Vagina (tissue), 2 donors: ENCODE data around the gene CRP. TPM values are rescaled to one million over a fixed set of nuclear protein-coding genes. Genes with fewer than 3 reads are reported as not detected.
"Not testable (repeated sequence)": the region's sequence is repeated elsewhere in the genome, so short reads cannot be mapped to it uniquely, and the experiment has no call there.

Experiments used
- DNase-seq, 2 donors: peaks; one replicate each; pipeline ENCODE4 v3.0.0-alpha.2; 2017; ENCODE audit errors: extremely low spot score in 2 of 2
- H3K27ac ChIP-seq: fragments of 200-600 bp; sonication (generic); one replicate; pipeline ENCODE4 v1.5.1; 2019
- H3K27me3 ChIP-seq: fragments of 200-600 bp; sonication (generic); one replicate; pipeline ENCODE4 v1.5.1; 2019
- H3K36me3 ChIP-seq, 2 donors: fragments of 200-600 bp; sonication (generic); one replicate each; pipeline ENCODE4 v1.5.1; 2017 to 2019
- H3K4me1 ChIP-seq: fragments of 200-600 bp; sonication (generic); one replicate; pipeline ENCODE4 v1.5.1; 2019
- H3K4me3 ChIP-seq, 2 donors: fragments of 200-600 bp; sonication (generic); 1 replicate in 1 of 2; 2 replicates in 1 of 2; pipeline ENCODE4 v1.5.1; 2016 to 2019
- H3K9me3 ChIP-seq: fragments of 200-600 bp; sonication (generic); one replicate; pipeline ENCODE4 v1.5.1; 2019
- POLR2A ChIP-seq, 2 donors: fragments of 450-650 bp; IDR thresholded peaks; one replicate each; pipeline ENCODE4 v1.6.1; 2017; ENCODE audit warnings: antibody characterized with exemption in 2 of 2, mild to moderate bottlenecking in 2 of 2, moderate library complexity in 2 of 2
- POLR2AphosphoS5 ChIP-seq, 2 donors: sonication (generic); formaldehyde crosslinking; IDR thresholded peaks; one replicate each; pipeline ENCODE4 v1.9.0; 2017; ENCODE audit warnings: antibody characterized with exemption in 2 of 2, mild to moderate bottlenecking in 2 of 2, low read depth in 1 of 2; ENCODE audit not compliant: insufficient read depth in 1 of 2
- intact Hi-C: fragments of 100-400 bp; cut with DNase I; formaldehyde crosslinking; loops from one replicate; pipeline ENCODE4 v1.15.1; 2023
- total RNA-seq: library from RNA; depleted of rRNA; stranded (reverse); fragments of >200 nt; gene quantifications from one replicate; pipeline ENCODE4 v1.2.3, GENCODE V29; 2016
- TF ChIP-seq, protein P1 (sequence below), 3 experiments: fragments of 450-650 bp in 2 of 3; fragments of 200-600 bp in 1 of 3; sonication (generic) in 1 of 3; IDR thresholded peaks; one replicate each; pipeline ENCODE4 v1.5.1; 2017 to 2019; ENCODE audit warnings: antibody characterized with exemption in 3 of 3, mild to moderate bottlenecking in 2 of 3, moderate library complexity in 2 of 3

The CRP gene
- total RNA-seq, 1 donor from 2014 or later, result not detected

DNA sequence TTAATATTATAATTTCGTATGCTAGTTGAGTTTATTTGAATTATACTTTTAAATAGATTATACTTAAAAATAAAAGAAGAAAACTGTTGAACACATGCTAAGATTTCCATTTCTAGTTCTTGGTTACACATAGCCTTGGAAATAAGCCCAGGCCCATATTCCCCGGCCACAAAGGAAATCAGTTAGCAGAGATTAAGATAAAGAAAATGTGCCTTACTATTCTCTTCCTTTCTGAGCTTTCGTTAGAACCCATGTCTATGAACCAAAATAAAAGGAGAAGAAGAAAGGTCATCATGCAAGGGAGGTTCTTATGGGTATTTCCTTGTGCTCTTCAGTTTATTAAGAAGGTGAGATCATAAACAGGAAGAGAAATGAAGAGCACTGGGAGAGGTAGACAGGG, 32.3 kb upstream of the CRP start:
- TF ChIP-seq POLR2A (IDR thresholded peaks at IDR 0.05) (no peak), POLR2AphosphoS5 (IDR thresholded peaks at IDR 0.05; ENCODE audit: insufficient read depth in 1 of 2, low read depth in 1 of 2) (no peak)
- TF ChIP-seq, protein P1, sequence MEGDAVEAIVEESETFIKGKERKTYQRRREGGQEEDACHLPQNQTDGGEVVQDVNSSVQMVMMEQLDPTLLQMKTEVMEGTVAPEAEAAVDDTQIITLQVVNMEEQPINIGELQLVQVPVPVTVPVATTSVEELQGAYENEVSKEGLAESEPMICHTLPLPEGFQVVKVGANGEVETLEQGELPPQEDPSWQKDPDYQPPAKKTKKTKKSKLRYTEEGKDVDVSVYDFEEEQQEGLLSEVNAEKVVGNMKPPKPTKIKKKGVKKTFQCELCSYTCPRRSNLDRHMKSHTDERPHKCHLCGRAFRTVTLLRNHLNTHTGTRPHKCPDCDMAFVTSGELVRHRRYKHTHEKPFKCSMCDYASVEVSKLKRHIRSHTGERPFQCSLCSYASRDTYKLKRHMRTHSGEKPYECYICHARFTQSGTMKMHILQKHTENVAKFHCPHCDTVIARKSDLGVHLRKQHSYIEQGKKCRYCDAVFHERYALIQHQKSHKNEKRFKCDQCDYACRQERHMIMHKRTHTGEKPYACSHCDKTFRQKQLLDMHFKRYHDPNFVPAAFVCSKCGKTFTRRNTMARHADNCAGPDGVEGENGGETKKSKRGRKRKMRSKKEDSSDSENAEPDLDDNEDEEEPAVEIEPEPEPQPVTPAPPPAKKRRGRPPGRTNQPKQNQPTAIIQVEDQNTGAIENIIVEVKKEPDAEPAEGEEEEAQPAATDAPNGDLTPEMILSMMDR (IDR thresholded peaks at IDR 0.05), result no peak
- Histone ChIP-seq H3K4me1 (no peaks in the 10 kb centered on the region), H3K27ac (no peak overlapping the region), H3K9me3 (no peaks in the 10 kb centered on the region), H3K36me3 (no peaks in the 10 kb centered on the region), H3K27me3 (no peaks in the 10 kb centered on the region), H3K4me3 (no peak overlapping the region)
- intact Hi-C loops, result no loop called here
- no peak for DNase-seq

DNA sequence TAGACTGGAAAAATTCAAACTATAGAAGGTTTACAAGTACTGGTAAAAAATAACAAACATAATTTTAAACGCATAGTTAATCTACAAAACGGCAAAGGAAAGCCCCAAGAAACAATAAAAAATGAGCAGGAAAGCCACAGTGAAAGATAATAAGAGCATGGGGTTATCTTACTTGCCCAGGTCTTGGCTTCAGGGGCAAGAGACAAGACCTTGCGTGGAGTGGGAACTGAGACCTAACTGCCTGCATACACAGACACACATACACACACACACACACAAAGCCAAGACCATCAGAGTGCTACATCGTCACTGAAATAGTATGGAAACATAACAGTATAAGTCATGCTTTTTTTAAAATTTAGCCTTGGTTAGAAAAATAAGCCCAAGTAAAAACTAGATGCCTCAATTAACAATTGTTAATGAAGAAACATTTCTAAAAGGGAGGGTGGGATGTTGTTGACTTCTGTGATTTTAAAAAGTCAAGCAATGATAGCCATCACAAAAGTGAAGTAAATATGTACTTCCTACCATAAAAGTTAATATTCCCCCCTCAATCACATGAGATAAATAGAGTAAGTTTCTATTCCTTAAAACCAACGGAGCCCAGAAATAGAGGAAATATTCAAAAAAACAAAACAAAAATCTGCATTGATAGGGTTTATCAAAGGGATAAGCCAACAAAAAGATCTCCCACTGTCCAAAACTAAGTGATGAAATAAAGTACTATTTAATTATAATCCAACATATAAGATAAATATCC, 29.4 kb upstream of the CRP start:
- Histone ChIP-seq H3K4me1 (no peaks in the 10 kb centered on the region), H3K9me3 (no peaks in the 10 kb centered on the region), H3K4me3 (no peak overlapping the region), H3K27ac (no peak overlapping the region), H3K27me3 (no peaks in the 10 kb centered on the region), H3K36me3 (no peaks in the 10 kb centered on the region)
- TF ChIP-seq, protein P1 (IDR thresholded peaks at IDR 0.05), result no peak
- TF ChIP-seq POLR2AphosphoS5 (IDR thresholded peaks at IDR 0.05; ENCODE audit: insufficient read depth in 1 of 2, low read depth in 1 of 2) (no peak), POLR2A (IDR thresholded peaks at IDR 0.05) (no peak)
- intact Hi-C loops, result no loop called here
- DNase-seq, result no peak

DNA sequence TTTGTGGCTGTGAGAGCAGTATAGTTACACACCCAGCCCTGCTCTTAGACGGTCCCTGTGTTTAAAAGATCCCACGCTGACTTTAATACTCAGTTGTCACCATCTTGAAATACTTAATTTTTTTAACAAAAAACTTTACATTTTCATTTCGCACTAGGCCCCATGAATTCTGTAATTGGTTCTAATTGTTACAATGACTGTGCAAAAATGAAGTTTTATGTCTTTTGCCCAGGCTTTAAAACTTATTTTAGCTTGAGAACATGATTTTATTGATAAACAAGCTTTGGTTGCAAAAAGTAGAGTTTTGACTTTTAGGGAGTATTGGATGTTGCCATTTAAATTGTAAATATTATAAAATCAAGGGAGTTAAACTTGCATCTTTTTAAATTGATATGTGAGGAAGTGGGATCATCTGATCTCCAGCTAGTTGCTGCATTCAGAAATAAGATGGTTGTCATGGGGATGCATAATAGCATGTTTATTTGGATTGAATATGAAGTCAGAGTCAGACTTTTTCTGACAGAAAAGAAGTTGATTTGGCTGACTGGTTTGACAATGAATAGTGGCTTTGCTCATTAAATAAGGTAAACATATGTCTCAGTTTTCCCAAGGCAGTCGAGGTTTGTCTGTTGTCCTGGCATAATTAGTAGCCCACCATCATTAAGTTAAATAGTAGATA, 23.0 kb upstream of the CRP start:
- TF ChIP-seq POLR2AphosphoS5 (IDR thresholded peaks at IDR 0.05; ENCODE audit: insufficient read depth in 1 of 2, low read depth in 1 of 2) (no peak), POLR2A (IDR thresholded peaks at IDR 0.05) (no peak)
- TF ChIP-seq, protein P1 (IDR thresholded peaks at IDR 0.05), result no peak
- no peak for DNase-seq
- Histone ChIP-seq H3K27me3 (no peaks in the 10 kb centered on the region), H3K27ac (no peak overlapping the region), H3K36me3 (no peaks in the 10 kb centered on the region), H3K9me3 (no peaks in the 10 kb centered on the region), H3K4me3 (no peak overlapping the region), H3K4me1 (no peaks in the 10 kb centered on the region)
- intact Hi-C loops, result no loop called here

DNA sequence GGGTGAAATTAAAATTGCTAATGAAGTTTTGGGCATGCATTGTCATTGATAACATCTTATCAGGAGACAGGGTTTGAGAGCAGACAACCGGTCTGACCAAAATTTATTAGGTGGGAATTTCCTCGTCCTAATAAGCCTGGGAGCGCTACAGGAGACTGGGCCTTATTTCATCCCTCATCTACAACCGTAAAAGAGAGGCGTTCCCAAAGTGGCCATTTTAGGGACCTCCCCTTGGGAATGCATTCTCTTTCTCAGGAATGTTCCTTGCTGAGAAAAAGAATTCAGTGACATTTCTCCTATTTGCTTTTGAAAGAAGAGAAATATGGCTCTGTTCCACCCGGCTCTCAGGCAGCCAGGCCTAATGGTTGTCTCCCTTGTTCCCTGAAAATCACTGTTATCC, 8.8 kb upstream of the CRP start:
- H3K27ac ChIP-seq, H3K27me3 ChIP-seq, H3K4me3 ChIP-seq, H3K4me1 ChIP-seq, intact Hi-C loops, DNase-seq, H3K9me3 ChIP-seq, H3K36me3 ChIP-seq: not testable (repeated sequence)

DNA sequence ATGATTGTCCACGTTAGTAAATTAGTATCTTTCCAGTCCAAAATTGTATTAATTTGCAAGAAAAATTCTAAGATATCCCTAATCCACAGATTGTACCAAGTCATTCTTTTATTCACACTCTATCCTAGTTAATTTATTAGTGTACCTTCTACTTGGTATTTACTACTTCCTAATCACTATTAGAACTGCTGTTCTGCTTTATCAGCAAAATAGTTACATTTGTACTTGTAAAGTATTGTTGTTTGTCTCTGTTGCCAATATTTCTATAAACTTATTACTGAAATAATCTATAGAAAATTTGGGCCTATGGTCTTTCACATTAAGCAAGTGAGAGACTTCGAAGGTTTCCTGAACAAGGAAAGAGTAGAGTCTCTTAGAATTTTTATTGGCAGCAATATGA, 5.6 kb upstream of the CRP start:
- Histone ChIP-seq H3K27ac (no peak overlapping the region), H3K9me3 (no peaks in the 10 kb centered on the region), H3K27me3 (no peaks in the 10 kb centered on the region), H3K4me3 (no peak overlapping the region), H3K36me3 (no peaks in the 10 kb centered on the region), H3K4me1 (no peaks in the 10 kb centered on the region)
- intact Hi-C loops, result no loop called here
- TF ChIP-seq POLR2A (IDR thresholded peaks at IDR 0.05), result no peak
- DNase-seq, result no peak

DNA sequence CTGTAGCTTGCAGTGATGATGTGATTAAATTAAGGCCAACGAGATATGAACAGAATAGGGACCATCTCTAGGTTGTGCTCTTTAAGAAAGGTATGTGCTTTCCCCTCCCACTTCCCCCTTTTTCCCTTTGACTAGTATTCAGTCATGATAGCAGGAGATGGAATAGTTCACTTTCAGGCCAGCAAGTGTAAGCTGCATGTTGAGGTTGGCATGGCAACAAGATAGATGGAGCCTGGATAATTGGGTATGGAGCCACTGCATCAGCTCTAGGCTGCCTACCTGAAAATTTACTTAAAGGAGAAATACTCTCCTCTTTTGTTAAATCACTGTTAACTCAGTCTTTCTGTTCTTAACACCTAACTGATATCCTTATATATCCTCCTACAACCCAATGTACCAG, 1.5 kb upstream of the CRP start:
- Histone ChIP-seq H3K27me3 (no peaks in the 10 kb centered on the region), H3K4me1 (no peaks in the 10 kb centered on the region), H3K9me3 (no peaks in the 10 kb centered on the region), H3K4me3 (no peak overlapping the region), H3K27ac (no peak overlapping the region), H3K36me3 (no peaks in the 10 kb centered on the region)
- DNase-seq, result no peak
- intact Hi-C loops, result no loop called here
- TF ChIP-seq POLR2A (IDR thresholded peaks at IDR 0.05) (no peak), POLR2AphosphoS5 (IDR thresholded peaks at IDR 0.05; ENCODE audit: insufficient read depth in 1 of 2, low read depth in 1 of 2) (no peak)
- TF ChIP-seq, protein P1 (IDR thresholded peaks at IDR 0.05), result no peak
